ENCODE measurements around the gene FARS2.

The FARS2 gene

GRCh38 chr6:5398530-5398929 is 137.2 kb downstream of the FARS2 start:
- Histone ChIP-seq H3K27ac (ENCODE audit: low read depth, low read length) (no peak overlapping the region), H3K9me3 (ENCODE audit: control insufficient read depth, insufficient read depth, low read depth, low read length) (peaks cover 2% of the 10 kb centered on the region; the same call in 1 of the 2 replicates), H3K27me3 (ENCODE audit: control insufficient read depth, insufficient read depth, low read length) (no peaks in the 10 kb centered on the region), H3K9ac (ENCODE audit: low read length) (no peak overlapping the region), H3K36me3 (ENCODE audit: control insufficient read depth, insufficient read depth, low read length) (no peaks in the 10 kb centered on the region), H3K4me1 (ENCODE audit: control insufficient read depth, insufficient read depth, low read length) (no peaks in the 10 kb centered on the region), H3K4me3 (ENCODE audit: low read depth, low read length) (no peak overlapping the region)

DNA sequence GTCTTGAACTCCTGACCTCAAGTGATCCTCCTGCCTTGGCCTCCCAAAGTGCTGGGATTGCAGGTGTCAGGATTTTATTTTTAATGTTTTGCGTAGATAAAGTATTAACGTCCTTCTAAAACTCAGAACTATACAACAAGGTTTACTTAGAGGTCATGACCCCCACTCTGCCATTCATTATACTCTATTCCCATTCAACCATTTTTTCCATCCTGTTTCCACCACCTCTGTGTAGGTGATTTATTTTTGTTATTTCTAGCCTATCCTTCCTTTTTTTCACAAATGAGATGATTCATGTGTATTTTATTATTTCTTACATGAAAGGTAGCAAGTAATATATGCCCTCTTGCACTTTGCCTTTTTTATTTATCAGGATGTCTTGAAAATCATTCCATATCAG is 138.1 kb downstream of the FARS2 start:
- no peak overlapping the region for H3K4me3 ChIP-seq (ENCODE audit: low read depth, low read length)
- no peaks in the 10 kb centered on the region for H3K27me3 ChIP-seq (ENCODE audit: control insufficient read depth, insufficient read depth, low read length)
- H3K9me3 ChIP-seq (ENCODE audit: control insufficient read depth, insufficient read depth, low read depth, low read length) = peaks cover 2% of the 10 kb centered on the region; the same call in 1 of the 2 replicates
- no peak overlapping the region for H3K9ac ChIP-seq (ENCODE audit: low read length)
- H3K36me3 ChIP-seq (ENCODE audit: control insufficient read depth, insufficient read depth, low read length) = no peaks in the 10 kb centered on the region
- H3K4me1 ChIP-seq (ENCODE audit: control insufficient read depth, insufficient read depth, low read length) = no peaks in the 10 kb centered on the region
- no peak overlapping the region for H3K27ac ChIP-seq (ENCODE audit: low read depth, low read length)

DNA sequence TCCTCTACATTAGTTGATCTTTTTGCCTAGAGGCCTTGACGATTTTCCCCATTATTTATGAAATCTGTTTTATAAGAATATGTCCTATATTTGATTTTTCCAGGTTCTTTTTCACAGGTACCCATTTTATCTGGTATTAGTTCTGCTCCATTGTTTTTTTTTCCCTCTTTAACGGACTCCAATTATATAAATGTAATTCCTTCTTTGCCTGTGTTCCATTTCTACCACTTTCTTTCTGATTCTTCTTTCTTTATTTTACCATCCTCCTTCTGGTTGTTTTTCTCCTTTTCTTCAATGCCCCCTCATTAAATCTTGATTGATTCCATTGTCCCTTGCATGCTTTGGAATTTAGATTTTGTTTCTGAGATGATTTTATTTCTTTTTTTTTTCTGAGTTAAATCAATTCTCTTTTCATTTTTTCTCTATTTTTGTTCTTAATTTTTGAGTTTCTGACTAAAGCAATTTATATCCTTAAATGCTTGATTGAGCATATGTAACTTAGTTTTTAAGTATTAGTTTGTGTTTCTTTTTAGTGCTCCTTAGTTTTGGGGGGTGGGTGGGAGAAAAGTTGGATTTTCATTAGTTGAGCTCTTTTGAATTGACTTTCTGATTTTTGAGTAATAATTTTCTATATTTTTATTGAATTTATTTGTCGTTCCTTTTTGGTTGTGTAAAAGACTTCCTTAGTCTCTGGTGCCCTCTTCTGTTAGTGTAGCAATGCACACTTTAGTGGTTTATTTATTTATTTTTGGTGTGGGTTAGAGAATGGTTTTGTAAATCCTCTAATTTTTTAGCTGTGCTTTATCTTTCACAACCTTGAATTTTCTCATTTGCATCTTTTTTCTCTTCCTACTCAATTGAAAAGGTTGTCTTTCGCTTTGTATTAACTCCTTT is 140.8 kb downstream of the FARS2 start:
- no peak overlapping the region for H3K27ac ChIP-seq (ENCODE audit: low read depth, low read length)
- no peaks in the 10 kb centered on the region for H3K27me3 ChIP-seq (ENCODE audit: control insufficient read depth, insufficient read depth, low read length)
- no peak overlapping the region for H3K4me3 ChIP-seq (ENCODE audit: low read depth, low read length)
- H3K4me1 ChIP-seq (ENCODE audit: control insufficient read depth, insufficient read depth, low read length) = no peaks in the 10 kb centered on the region
- H3K9ac ChIP-seq (ENCODE audit: low read length) = no peak overlapping the region
- H3K9me3 ChIP-seq (ENCODE audit: control insufficient read depth, insufficient read depth, low read depth, low read length) = peaks cover 2% of the 10 kb centered on the region; the same call in 1 of the 2 replicates
- no peaks in the 10 kb centered on the region for H3K36me3 ChIP-seq (ENCODE audit: control insufficient read depth, insufficient read depth, low read length)

GRCh38 chr6:5403076-5403475 is 141.8 kb downstream of the FARS2 start:
- no peaks in the 10 kb centered on the region for H3K36me3 ChIP-seq (ENCODE audit: control insufficient read depth, insufficient read depth, low read length)
- no peak overlapping the region for H3K9ac ChIP-seq (ENCODE audit: low read length)
- no peak overlapping the region for H3K27ac ChIP-seq (ENCODE audit: low read depth, low read length)
- no peaks in the 10 kb centered on the region for H3K27me3 ChIP-seq (ENCODE audit: control insufficient read depth, insufficient read depth, low read length)
- H3K9me3 ChIP-seq (ENCODE audit: control insufficient read depth, insufficient read depth, low read depth, low read length) = peaks cover 2% of the 10 kb centered on the region; the same call in 1 of the 2 replicates
- H3K4me3 ChIP-seq (ENCODE audit: low read depth, low read length) = no peak overlapping the region
- no peaks in the 10 kb centered on the region for H3K4me1 ChIP-seq (ENCODE audit: control insufficient read depth, insufficient read depth, low read length)

GRCh38 chr6:5403609-5404008 is 142.3 kb downstream of the FARS2 start:
- Histone ChIP-seq H3K36me3 (ENCODE audit: control insufficient read depth, insufficient read depth, low read length) (no peaks in the 10 kb centered on the region), H3K27ac (ENCODE audit: low read depth, low read length) (no peak overlapping the region), H3K27me3 (ENCODE audit: control insufficient read depth, insufficient read depth, low read length) (no peaks in the 10 kb centered on the region), H3K4me3 (ENCODE audit: low read depth, low read length) (no peak overlapping the region), H3K9ac (ENCODE audit: low read length) (no peak overlapping the region), H3K9me3 (ENCODE audit: control insufficient read depth, insufficient read depth, low read depth, low read length) (peaks cover 2% of the 10 kb centered on the region; the same call in 1 of the 2 replicates), H3K4me1 (ENCODE audit: control insufficient read depth, insufficient read depth, low read length) (no peaks in the 10 kb centered on the region)

GRCh38 chr6:5405976-5406375 is 144.7 kb downstream of the FARS2 start:
- no peaks in the 10 kb centered on the region for H3K27me3 ChIP-seq (ENCODE audit: control insufficient read depth, insufficient read depth, low read length)
- no peaks in the 10 kb centered on the region for H3K4me1 ChIP-seq (ENCODE audit: control insufficient read depth, insufficient read depth, low read length)
- H3K27ac ChIP-seq (ENCODE audit: low read depth, low read length) = no peak overlapping the region
- H3K9me3 ChIP-seq (ENCODE audit: control insufficient read depth, insufficient read depth, low read depth, low read length) = peaks cover 2% of the 10 kb centered on the region; the same call in 1 of the 2 replicates
- H3K4me3 ChIP-seq (ENCODE audit: low read depth, low read length) = no peak overlapping the region
- H3K9ac ChIP-seq (ENCODE audit: low read length) = no peak overlapping the region
- H3K36me3 ChIP-seq (ENCODE audit: control insufficient read depth, insufficient read depth, low read length) = no peaks in the 10 kb centered on the region

DNA sequence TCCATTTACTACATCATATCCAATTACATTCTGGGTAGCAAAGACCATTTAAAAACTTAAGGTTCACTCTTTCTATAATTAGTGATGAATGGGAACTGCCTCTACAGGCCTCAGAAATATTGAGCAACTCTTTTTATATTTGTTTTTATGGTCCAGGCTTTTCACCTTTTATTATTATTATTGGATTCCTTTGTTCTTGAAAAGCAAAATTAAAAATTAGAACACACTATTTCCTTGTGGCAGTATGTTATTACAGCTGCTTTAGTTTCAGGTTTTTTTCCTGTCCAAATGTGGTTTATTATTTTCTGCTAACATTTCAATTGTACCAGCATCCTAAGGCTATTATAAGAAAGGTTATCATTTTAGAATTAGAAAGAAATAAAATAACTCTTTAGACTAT is 150.1 kb downstream of the FARS2 start:
- H3K27ac ChIP-seq (ENCODE audit: low read depth, low read length) = no peak overlapping the region
- H3K4me3 ChIP-seq (ENCODE audit: low read depth, low read length) = no peak overlapping the region
- peaks cover 7% of the 10 kb centered on the region; the same call in 1 of the 2 replicates for H3K4me1 ChIP-seq (ENCODE audit: control insufficient read depth, insufficient read depth, low read length)
- no peaks in the 10 kb centered on the region for H3K36me3 ChIP-seq (ENCODE audit: control insufficient read depth, insufficient read depth, low read length)
- H3K9me3 ChIP-seq (ENCODE audit: control insufficient read depth, insufficient read depth, low read depth, low read length) = no peaks in the 10 kb centered on the region
- no peaks in the 10 kb centered on the region for H3K27me3 ChIP-seq (ENCODE audit: control insufficient read depth, insufficient read depth, low read length)
- no peak overlapping the region for H3K9ac ChIP-seq (ENCODE audit: low read length)

- Histone ChIP-seq H3K4me3 (ENCODE audit: low read depth, low read length) (no peak overlapping the region), H3K27ac (ENCODE audit: low read depth, low read length) (no peak overlapping the region), H3K4me1 (ENCODE audit: control insufficient read depth, insufficient read depth, low read length) (peaks cover 7% of the 10 kb centered on the region; the same call in 1 of the 2 replicates), H3K9ac (ENCODE audit: low read length) (no peak overlapping the region), H3K36me3 (ENCODE audit: control insufficient read depth, insufficient read depth, low read length) (no peaks in the 10 kb centered on the region), H3K9me3 (ENCODE audit: control insufficient read depth, insufficient read depth, low read depth, low read length) (no peaks in the 10 kb centered on the region), H3K27me3 (ENCODE audit: control insufficient read depth, insufficient read depth, low read length) (no peaks in the 10 kb centered on the region)
These were observed 150.7 kb downstream of the FARS2 start for GRCh38 chr6:5412017-5412416.

- no peak overlapping the region for H3K9ac ChIP-seq (ENCODE audit: low read length)
- H3K36me3 ChIP-seq (ENCODE audit: control insufficient read depth, insufficient read depth, low read length) = no peaks in the 10 kb centered on the region
- H3K4me3 ChIP-seq (ENCODE audit: low read depth, low read length) = no peak overlapping the region
- peaks cover 7% of the 10 kb centered on the region; the same call in 1 of the 2 replicates for H3K4me1 ChIP-seq (ENCODE audit: control insufficient read depth, insufficient read depth, low read length)
- no peak overlapping the region for H3K27ac ChIP-seq (ENCODE audit: low read depth, low read length)
- no peaks in the 10 kb centered on the region for H3K27me3 ChIP-seq (ENCODE audit: control insufficient read depth, insufficient read depth, low read length)
- no peaks in the 10 kb centered on the region for H3K9me3 ChIP-seq (ENCODE audit: control insufficient read depth, insufficient read depth, low read depth, low read length)
These were observed 151.3 kb downstream of the FARS2 start for GRCh38 chr6:5412663-5413062.

GRCh38 chr6:5416250-5416649 is 154.9 kb downstream of the FARS2 start:
- no peak overlapping the region for H3K9ac ChIP-seq (ENCODE audit: low read length)
- H3K36me3 ChIP-seq (ENCODE audit: control insufficient read depth, insufficient read depth, low read length) = no peaks in the 10 kb centered on the region
- H3K27ac ChIP-seq (ENCODE audit: low read depth, low read length) = no peak overlapping the region
- H3K27me3 ChIP-seq (ENCODE audit: control insufficient read depth, insufficient read depth, low read length) = no peaks in the 10 kb centered on the region
- peaks cover 7% of the 10 kb centered on the region; the same call in 1 of the 2 replicates for H3K4me1 ChIP-seq (ENCODE audit: control insufficient read depth, insufficient read depth, low read length)
- 0 out of 2 replicates have a peak, but pooled peaks cover 6% of the 10 kb centered on the region for H3K9me3 ChIP-seq (ENCODE audit: control insufficient read depth, insufficient read depth, low read depth, low read length)
- H3K4me3 ChIP-seq (ENCODE audit: low read depth, low read length) = no peak overlapping the region

DNA sequence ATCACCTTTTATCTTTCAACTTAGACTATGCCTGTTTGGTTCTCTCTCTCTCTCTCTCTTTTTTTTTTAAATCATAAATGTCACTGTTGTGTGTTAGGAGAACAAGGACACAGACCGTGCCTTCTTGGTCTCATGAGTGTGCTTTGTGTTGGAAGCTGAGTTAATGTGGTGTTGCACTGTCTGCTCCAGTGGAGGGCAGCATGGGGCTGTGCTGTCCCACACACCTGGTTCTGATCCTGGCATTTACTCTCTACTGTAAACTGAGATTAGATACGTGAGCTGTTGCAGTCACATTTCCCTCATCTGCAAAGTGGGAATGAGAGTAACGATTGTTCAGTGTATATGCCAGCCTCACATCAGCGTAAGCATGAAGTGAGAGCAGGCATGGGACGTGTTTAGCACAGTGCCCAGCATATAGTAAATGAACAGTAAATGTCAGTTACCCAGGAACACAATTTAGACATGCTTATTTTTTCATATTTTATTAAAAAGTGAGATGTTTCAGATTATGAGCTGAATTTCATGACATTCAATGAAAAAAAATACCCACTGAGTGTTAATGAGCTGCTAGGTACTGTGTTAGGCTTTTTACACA is 161.1 kb downstream of the FARS2 start:
- Histone ChIP-seq H3K4me3 (ENCODE audit: low read depth, low read length) (no peak overlapping the region), H3K9me3 (ENCODE audit: control insufficient read depth, insufficient read depth, low read depth, low read length) (0 out of 2 replicates have a peak, but pooled peaks cover 6% of the 10 kb centered on the region), H3K9ac (ENCODE audit: low read length) (no peak overlapping the region), H3K4me1 (ENCODE audit: control insufficient read depth, insufficient read depth, low read length) (no peaks in the 10 kb centered on the region), H3K27ac (ENCODE audit: low read depth, low read length) (no peak overlapping the region), H3K36me3 (ENCODE audit: control insufficient read depth, insufficient read depth, low read length) (no peaks in the 10 kb centered on the region), H3K27me3 (ENCODE audit: control insufficient read depth, insufficient read depth, low read length) (no peaks in the 10 kb centered on the region)

Data from HUES6 (cell line).